ENCODE results near the gene TLR4.

- TF ChIP-seq BCLAF1 (IDR thresholded peaks at IDR 0.05) (no peak), CTCF (IDR thresholded peaks at IDR 0.05 in 2 of 3, conservative IDR thresholded peaks at IDR 0.05 in 1 of 3; ENCODE audit: control insufficient read depth in 2 of 3, extremely low read depth in 1 of 3, insufficient read depth in 1 of 3, low read depth in 3 of 3, low read length in 3 of 3) (no peak), CREB1 (IDR thresholded peaks at IDR 0.05; ENCODE audit: low read depth) (no peak), EZH2 (IDR thresholded peaks at IDR 0.05; ENCODE audit: borderline replicate concordance, control insufficient read depth, low read depth, low read length) (no peak), USF2 (IDR thresholded peaks at IDR 0.05; ENCODE audit: borderline replicate concordance, low read depth, low read length) (no peak), YBX1 (IDR thresholded peaks at IDR 0.05) (no peak), CHD1 (IDR thresholded peaks at IDR 0.05; ENCODE audit: low read depth, low read length) (no peak), ELK1 (IDR thresholded peaks at IDR 0.05; ENCODE audit: low read depth, low read length) (no peak), BMI1 (IDR thresholded peaks at IDR 0.05; ENCODE audit: borderline replicate concordance) (no peak), CEBPB (IDR thresholded peaks at IDR 0.05; ENCODE audit: borderline replicate concordance in 1 of 2, low read depth in 2 of 2, low read length in 2 of 2) (no peak), TAF1 (IDR thresholded peaks at IDR 0.05; ENCODE audit: borderline replicate concordance, low read depth, low read length) (no peak), PRDM15 (CRISPR knock-in tag; IDR thresholded peaks at IDR 0.05) (no peak), SUZ12 (IDR thresholded peaks at IDR 0.05; ENCODE audit: unreplicated experiment) (no peak), NR2F1 (conservative IDR thresholded peaks at IDR 0.05) (no peak)
Measured at GRCh38 chr9:117752894-117753293, 48.7 kb downstream of the TLR4 start.

Data from GM12878 (cell line).